ENCODE results near the gene LIN52. TPM values are rescaled to one million over a fixed set of nuclear protein-coding genes. Genes with fewer than 3 reads are reported as not detected.

LIN52 gene
- total and polyA plus RNA-seq, 9 of the 15 experiments (the other 6 are each of a cell fraction or from before 2014, with no cell fraction given) = 4.6 to 11.8 (median 9.2) TPM

DNA sequence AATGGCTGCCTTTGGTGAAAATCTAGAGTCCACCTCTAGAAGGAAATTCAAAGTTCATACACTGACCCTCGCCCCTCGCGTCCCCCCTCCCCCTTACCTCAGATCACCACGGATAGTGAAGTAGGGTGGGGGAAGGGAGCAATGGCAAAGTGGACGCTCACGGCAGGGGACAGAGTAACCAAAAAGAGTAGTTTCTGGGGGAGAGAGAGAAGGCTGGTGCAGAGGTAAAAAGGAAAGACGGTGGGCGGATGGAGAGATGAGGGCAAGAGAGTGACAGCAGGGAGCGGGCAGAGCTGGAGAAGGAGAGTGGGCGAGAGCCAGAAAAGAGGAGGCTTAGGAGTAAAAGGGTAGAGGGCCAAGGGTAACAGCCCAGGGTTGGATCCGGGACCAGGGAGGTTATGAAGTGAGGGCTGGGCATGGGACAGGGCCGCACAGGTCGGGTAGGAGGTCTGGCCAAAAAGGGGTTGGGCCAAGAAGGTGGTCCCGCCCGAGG lies 926 bp upstream of the LIN52 start (continued):
- TF ChIP-seq, protein P1, sequence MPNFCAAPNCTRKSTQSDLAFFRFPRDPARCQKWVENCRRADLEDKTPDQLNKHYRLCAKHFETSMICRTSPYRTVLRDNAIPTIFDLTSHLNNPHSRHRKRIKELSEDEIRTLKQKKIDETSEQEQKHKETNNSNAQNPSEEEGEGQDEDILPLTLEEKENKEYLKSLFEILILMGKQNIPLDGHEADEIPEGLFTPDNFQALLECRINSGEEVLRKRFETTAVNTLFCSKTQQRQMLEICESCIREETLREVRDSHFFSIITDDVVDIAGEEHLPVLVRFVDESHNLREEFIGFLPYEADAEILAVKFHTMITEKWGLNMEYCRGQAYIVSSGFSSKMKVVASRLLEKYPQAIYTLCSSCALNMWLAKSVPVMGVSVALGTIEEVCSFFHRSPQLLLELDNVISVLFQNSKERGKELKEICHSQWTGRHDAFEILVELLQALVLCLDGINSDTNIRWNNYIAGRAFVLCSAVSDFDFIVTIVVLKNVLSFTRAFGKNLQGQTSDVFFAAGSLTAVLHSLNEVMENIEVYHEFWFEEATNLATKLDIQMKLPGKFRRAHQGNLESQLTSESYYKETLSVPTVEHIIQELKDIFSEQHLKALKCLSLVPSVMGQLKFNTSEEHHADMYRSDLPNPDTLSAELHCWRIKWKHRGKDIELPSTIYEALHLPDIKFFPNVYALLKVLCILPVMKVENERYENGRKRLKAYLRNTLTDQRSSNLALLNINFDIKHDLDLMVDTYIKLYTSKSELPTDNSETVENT (CRISPR knock-in tag; IDR thresholded peaks at IDR 0.05) = no peak
- TF ChIP-seq, protein P2, sequence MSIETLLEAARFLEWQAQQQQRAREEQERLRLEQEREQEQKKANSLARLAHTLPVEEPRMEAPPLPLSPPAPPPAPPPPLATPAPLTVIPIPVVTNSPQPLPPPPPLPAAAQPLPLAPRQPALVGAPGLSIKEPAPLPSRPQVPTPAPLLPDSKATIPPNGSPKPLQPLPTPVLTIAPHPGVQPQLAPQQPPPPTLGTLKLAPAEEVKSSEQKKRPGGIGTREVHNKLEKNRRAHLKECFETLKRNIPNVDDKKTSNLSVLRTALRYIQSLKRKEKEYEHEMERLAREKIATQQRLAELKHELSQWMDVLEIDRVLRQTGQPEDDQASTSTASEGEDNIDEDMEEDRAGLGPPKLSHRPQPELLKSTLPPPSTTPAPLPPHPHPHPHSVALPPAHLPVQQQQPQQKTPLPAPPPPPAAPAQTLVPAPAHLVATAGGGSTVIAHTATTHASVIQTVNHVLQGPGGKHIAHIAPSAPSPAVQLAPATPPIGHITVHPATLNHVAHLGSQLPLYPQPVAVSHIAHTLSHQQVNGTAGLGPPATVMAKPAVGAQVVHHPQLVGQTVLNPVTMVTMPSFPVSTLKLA (conservative IDR thresholded peaks at IDR 0.05) = no peak
- TF ChIP-seq MTA3 (IDR thresholded peaks at IDR 0.05; ENCODE audit: borderline replicate concordance) (no peak), ZBTB17 (CRISPR knock-in tag; IDR thresholded peaks at IDR 0.05) (no peak), ZNF175 (CRISPR knock-in tag; IDR thresholded peaks at IDR 0.05; ENCODE audit: low read depth) (no peak), PTTG1 (tag; IDR thresholded peaks at IDR 0.05; ENCODE audit: low read depth) (no peak), THRAP3 (IDR thresholded peaks at IDR 0.05; ENCODE audit: borderline replicate concordance) (no peak), FOXA1 (IDR thresholded peaks at IDR 0.05; ENCODE audit: borderline replicate concordance) (no peak), ZNF785 (CRISPR knock-in tag; IDR thresholded peaks at IDR 0.05) (no peak), KDM5B (IDR thresholded peaks at IDR 0.05; ENCODE audit: insufficient replicate concordance, low read depth, low read length) (no peak)
- TF ChIP-seq, protein P3, sequence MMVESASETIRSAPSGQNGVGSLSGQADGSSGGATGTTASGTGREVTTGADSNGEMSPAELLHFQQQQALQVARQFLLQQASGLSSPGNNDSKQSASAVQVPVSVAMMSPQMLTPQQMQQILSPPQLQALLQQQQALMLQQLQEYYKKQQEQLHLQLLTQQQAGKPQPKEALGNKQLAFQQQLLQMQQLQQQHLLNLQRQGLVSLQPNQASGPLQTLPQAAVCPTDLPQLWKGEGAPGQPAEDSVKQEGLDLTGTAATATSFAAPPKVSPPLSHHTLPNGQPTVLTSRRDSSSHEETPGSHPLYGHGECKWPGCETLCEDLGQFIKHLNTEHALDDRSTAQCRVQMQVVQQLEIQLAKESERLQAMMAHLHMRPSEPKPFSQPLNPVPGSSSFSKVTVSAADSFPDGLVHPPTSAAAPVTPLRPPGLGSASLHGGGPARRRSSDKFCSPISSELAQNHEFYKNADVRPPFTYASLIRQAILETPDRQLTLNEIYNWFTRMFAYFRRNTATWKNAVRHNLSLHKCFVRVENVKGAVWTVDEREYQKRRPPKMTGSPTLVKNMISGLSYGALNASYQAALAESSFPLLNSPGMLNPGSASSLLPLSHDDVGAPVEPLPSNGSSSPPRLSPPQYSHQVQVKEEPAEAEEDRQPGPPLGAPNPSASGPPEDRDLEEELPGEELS (CRISPR knock-in tag; IDR thresholded peaks at IDR 0.05; ENCODE audit: borderline replicate concordance) = no peak
- TF ChIP-seq, protein P4, sequence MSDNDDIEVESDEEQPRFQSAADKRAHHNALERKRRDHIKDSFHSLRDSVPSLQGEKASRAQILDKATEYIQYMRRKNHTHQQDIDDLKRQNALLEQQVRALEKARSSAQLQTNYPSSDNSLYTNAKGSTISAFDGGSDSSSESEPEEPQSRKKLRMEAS (CRISPR knock-in tag; IDR thresholded peaks at IDR 0.05) = no peak
